ENCODE data around the gene FGF12.

Gene FGF12

GRCh38 chr3:192336286-192336685 is 391.1 kb downstream of the FGF12 start:
- DNase-seq (ENCODE audit: low spot score): no peak

GRCh38 chr3:192332386-192333291 is 394.7 kb downstream of the FGF12 start:
- DNase-seq (ENCODE audit: low spot score): peak; percentile 36

GRCh38 chr3:192331749-192332385 is 395.5 kb downstream of the FGF12 start:
- DNase-seq (ENCODE audit: low spot score): no peak

- DNase-seq (ENCODE audit: low spot score): no peak
These were observed 400.7 kb downstream of the FGF12 start for GRCh38 chr3:192326656-192327055.

GRCh38 chr3:192317564-192317963 is 409.8 kb downstream of the FGF12 start:
- no peak for DNase-seq (ENCODE audit: low spot score)

- DNase-seq (ENCODE audit: low spot score): no peak
These were observed 413.7 kb downstream of the FGF12 start for GRCh38 chr3:192313605-192314004.

- no peak for DNase-seq (ENCODE audit: low spot score)
These were observed 419.7 kb downstream of the FGF12 start for GRCh38 chr3:192307631-192308030.

- peak; percentile 19 for DNase-seq (ENCODE audit: low spot score)
These were observed 424.1 kb downstream of the FGF12 start for GRCh38 chr3:192303235-192303634.

- DNase-seq (ENCODE audit: low spot score): no peak
These were observed 424.6 kb downstream of the FGF12 start for GRCh38 chr3:192302721-192303120.

GRCh38 chr3:192299921-192300320 is 427.4 kb downstream of the FGF12 start:
- peak; percentile 6 for DNase-seq (ENCODE audit: low spot score)

GRCh38 chr3:192296845-192297244 is 430.5 kb downstream of the FGF12 start:
- no peak for DNase-seq (ENCODE audit: low spot score)

- DNase-seq (ENCODE audit: low spot score): no peak
These were observed 442.8 kb downstream of the FGF12 start for GRCh38 chr3:192284443-192285072.

- DNase-seq (ENCODE audit: low spot score): no peak
These were observed 446.0 kb downstream of the FGF12 start for GRCh38 chr3:192281207-192281880.

- no peak for DNase-seq (ENCODE audit: low spot score)
These were observed 447.7 kb downstream of the FGF12 start for GRCh38 chr3:192279664-192280063.

- no peak for DNase-seq (ENCODE audit: low spot score)
These were observed 449.9 kb downstream of the FGF12 start for GRCh38 chr3:192277477-192277876.

- no peak for DNase-seq (ENCODE audit: low spot score)
These were observed 451.5 kb downstream of the FGF12 start for GRCh38 chr3:192275741-192276355.

GRCh38 chr3:192273697-192274010 is 453.7 kb downstream of the FGF12 start:
- peak; percentile 39 for DNase-seq (ENCODE audit: low spot score)

- no peak for DNase-seq (ENCODE audit: low spot score)
These were observed 454.2 kb downstream of the FGF12 start for GRCh38 chr3:192273001-192273696.

GRCh38 chr3:192262001-192262400 is 465.3 kb downstream of the FGF12 start:
- no peak for DNase-seq (ENCODE audit: low spot score)

- no peak for DNase-seq (ENCODE audit: low spot score)
These were observed 466.2 kb downstream of the FGF12 start for GRCh38 chr3:192261135-192261534.
